PC-9 (cell line): ENCODE data around the gene ATP1A3.

Experiments
- EZH2 ChIP-seq: fragments of 200-600 bp; sonication (generic); IDR thresholded peaks from 2 replicates; pipeline ENCODE4 v1.8.0; 2017; ENCODE audit warnings: antibody characterized with exemption, low read depth
- TF ChIP-seq, protein P1 (sequence below): fragments of 200-600 bp; sonication (generic); conservative IDR thresholded peaks from 2 replicates; pipeline ENCODE4 v1.6.1; 2017; ENCODE audit warnings: mixed run types, antibody characterized with exemption, mild to moderate bottlenecking, moderate library complexity

GRCh38 chr19:42018503-42019193 is 24.6 kb upstream of the ATP1A3 start:
- TF ChIP-seq, protein P1, sequence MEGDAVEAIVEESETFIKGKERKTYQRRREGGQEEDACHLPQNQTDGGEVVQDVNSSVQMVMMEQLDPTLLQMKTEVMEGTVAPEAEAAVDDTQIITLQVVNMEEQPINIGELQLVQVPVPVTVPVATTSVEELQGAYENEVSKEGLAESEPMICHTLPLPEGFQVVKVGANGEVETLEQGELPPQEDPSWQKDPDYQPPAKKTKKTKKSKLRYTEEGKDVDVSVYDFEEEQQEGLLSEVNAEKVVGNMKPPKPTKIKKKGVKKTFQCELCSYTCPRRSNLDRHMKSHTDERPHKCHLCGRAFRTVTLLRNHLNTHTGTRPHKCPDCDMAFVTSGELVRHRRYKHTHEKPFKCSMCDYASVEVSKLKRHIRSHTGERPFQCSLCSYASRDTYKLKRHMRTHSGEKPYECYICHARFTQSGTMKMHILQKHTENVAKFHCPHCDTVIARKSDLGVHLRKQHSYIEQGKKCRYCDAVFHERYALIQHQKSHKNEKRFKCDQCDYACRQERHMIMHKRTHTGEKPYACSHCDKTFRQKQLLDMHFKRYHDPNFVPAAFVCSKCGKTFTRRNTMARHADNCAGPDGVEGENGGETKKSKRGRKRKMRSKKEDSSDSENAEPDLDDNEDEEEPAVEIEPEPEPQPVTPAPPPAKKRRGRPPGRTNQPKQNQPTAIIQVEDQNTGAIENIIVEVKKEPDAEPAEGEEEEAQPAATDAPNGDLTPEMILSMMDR: no peak
- no peak for TF ChIP-seq EZH2
